Measurements from ENCODE around the gene CCL25. TPM values are rescaled to one million over a fixed set of nuclear protein-coding genes. Genes with fewer than 3 reads are reported as not detected.
"Not testable (repeated sequence)": the region's sequence is repeated elsewhere in the genome, so short reads cannot be mapped to it uniquely, and the experiment has no call there.

The CCL25 gene
- total and polyA plus RNA-seq, 2 of the 4 experiments (the other 2 are of a cell fraction) = not detected

- H3K9me1 ChIP-seq (ENCODE audit: insufficient read depth, low read length); H3K23ac ChIP-seq (ENCODE audit: low read depth, low read length); H4K5ac ChIP-seq (ENCODE audit: low read depth, low read length); CTCF ChIA-PET; H4K8ac ChIP-seq (ENCODE audit: low read depth in 2 of 2, low read length in 2 of 2); H3K4me1 ChIP-seq (ENCODE audit: control insufficient read depth, insufficient read depth, low read length); H3K27ac ChIP-seq (ENCODE audit: insufficient read depth, low read length); H2BK20ac ChIP-seq (ENCODE audit: low read depth, low read length); H3K14ac ChIP-seq (replicated peaks; ENCODE audit: low read depth, low read length); H2AK5ac ChIP-seq (ENCODE audit: low read depth, low read length); H2BK120ac ChIP-seq (ENCODE audit: low read depth, low read length); H3K9me3 ChIP-seq (ENCODE audit: control insufficient read depth, insufficient read depth, low read length); H2AFZ ChIP-seq (replicated peaks; ENCODE audit: low read length, poor library complexity); H4K20me1 ChIP-seq (ENCODE audit: insufficient read depth, low read length); H3K4me3 ChIP-seq (ENCODE audit: insufficient read depth, low read depth, low read length); H3K9ac ChIP-seq (ENCODE audit: low read depth, low read length); DNase-seq; H3K18ac ChIP-seq (ENCODE audit: low read depth, low read length); POLR2A ChIA-PET (ENCODE audit: unreplicated experiment); H3K4me2 ChIP-seq (ENCODE audit: low read depth, low read length); H3K56ac ChIP-seq (ENCODE audit: extremely low read depth, insufficient read depth, low read length); in situ Hi-C loops (cut with MboI; ENCODE audit: low sequenced_read_pairs); ATAC-seq (ENCODE audit: low read depth); H2BK5ac ChIP-seq (ENCODE audit: low read depth, low read length, poor library complexity, severe bottlenecking); H3K27me3 ChIP-seq (ENCODE audit: control insufficient read depth, insufficient read depth, low read length); H3K79me1 ChIP-seq (ENCODE audit: low read depth in 1 of 2, low read length in 2 of 2); H4K91ac ChIP-seq (ENCODE audit: insufficient read depth, low read depth, low read length); dilution Hi-C loops (cut with HindIII; ENCODE audit: low sequenced_read_pairs, unreplicated experiment); H3K4ac ChIP-seq (ENCODE audit: low read depth, low read length); H2AK9ac ChIP-seq (replicated peaks; ENCODE audit: low read depth, low read length, poor library complexity); H3K36me3 ChIP-seq (ENCODE audit: control insufficient read depth, insufficient read depth, low read length); intact Hi-C loops (cut with micrococcal nuclease); H2BK15ac ChIP-seq (ENCODE audit: low read depth, low read length); BruUV-seq (replicated peaks): not testable (repeated sequence)
- WGBS, 2 experiments (ENCODE audit: extremely low coverage in 2 of 2, insufficient read length in 1 of 2) = 81% methylated on average over 4 of the region's 12 CpGs; no CpG with 5 or more reads in 1 of the 2 experiments
Observed at GRCh38 chr19:8101910-8102309, 49.4 kb downstream of the CCL25 start.
